G401 (cell line): ENCODE data around the gene MAP2K1. TPM values are rescaled to one million over a fixed set of nuclear protein-coding genes. Genes with fewer than 3 reads are reported as not detected.
A peak's percentile ranks its signal among the peaks of the same experiment; 100 is the strongest.
"Not testable (repeated sequence)": the region's sequence is repeated elsewhere in the genome, so short reads cannot be mapped to it uniquely, and the experiment has no call there.

Experiments
- DNase-seq: peaks from one replicate; pipeline ENCODE4 v3.0.0-alpha.2; 2015; ENCODE audit warnings: low spot score
- in situ Hi-C: cut with HindIII; loops from 2 replicates; pipeline ENCODE4 v1.10.0; 2016; ENCODE audit warnings: low sequenced_read_pairs, mixed read lengths
- total RNA-seq: library from RNA; depleted of rRNA; stranded (reverse); fragments of >200 nt; shearing (Covaris generic); gene quantifications from 2 replicates; pipeline ENCODE4 v1.2.3, GENCODE V29; 2014

MAP2K1 gene
- total RNA-seq, 1 experiment from 2014 or later, result 13.9 TPM

- DNase-seq, in situ Hi-C loops: not testable (repeated sequence)
Measured at GRCh38 chr15:66465294-66465693, 78.6 kb downstream of the MAP2K1 start.

GRCh38 chr15:66467162-66468040 is 80.7 kb downstream of the MAP2K1 start:
- in situ Hi-C loops, DNase-seq: not testable (repeated sequence)

- in situ Hi-C loops, DNase-seq: not testable (repeated sequence)
Measured at GRCh38 chr15:66470825-66471224, 84.1 kb downstream of the MAP2K1 start.

- no peak for DNase-seq
- in situ Hi-C loops, result no loop called here
Measured at GRCh38 chr15:66472176-66472999, 85.7 kb downstream of the MAP2K1 start.

GRCh38 chr15:66474135-66474534 is 87.4 kb downstream of the MAP2K1 start:
- no peak for DNase-seq
- in situ Hi-C loops, result no loop called here

GRCh38 chr15:66474963-66475362 is 88.3 kb downstream of the MAP2K1 start:
- DNase-seq, result no peak
- in situ Hi-C loops, result no loop called here

- no peak for DNase-seq
- in situ Hi-C loops, result no loop called here
Measured at GRCh38 chr15:66476535-66476934, 89.8 kb downstream of the MAP2K1 start.

GRCh38 chr15:66477011-66477410 is 90.3 kb downstream of the MAP2K1 start:
- in situ Hi-C loops, result no loop called here
- peak; percentile 59 for DNase-seq

- no peak for DNase-seq
- in situ Hi-C loops, result no loop called here
Measured at GRCh38 chr15:66480267-66480666, 93.6 kb downstream of the MAP2K1 start.

GRCh38 chr15:66481107-66481856 is 94.6 kb downstream of the MAP2K1 start:
- in situ Hi-C loops, result no loop called here
- DNase-seq, result no peak

GRCh38 chr15:66482539-66482938 is 95.8 kb downstream of the MAP2K1 start:
- in situ Hi-C loops, result no loop called here

GRCh38 chr15:66483131-66483566 is 96.4 kb downstream of the MAP2K1 start:
- in situ Hi-C loops, result no loop called here
- no peak for DNase-seq

More at GRCh38 chr15:66482539-66482938, 95.8 kb downstream of the MAP2K1 start:
- no peak for DNase-seq

GRCh38 chr15:66484539-66485112 is 97.9 kb downstream of the MAP2K1 start:
- no peak for DNase-seq
- in situ Hi-C loops, result no loop called here

- in situ Hi-C loops, result no loop called here
- DNase-seq, result no peak
Measured at GRCh38 chr15:66486887-66487286, 100.2 kb downstream of the MAP2K1 start.

- in situ Hi-C loops, result no loop called here
- DNase-seq, result no peak
Measured at GRCh38 chr15:66488525-66488924, 101.8 kb downstream of the MAP2K1 start.

GRCh38 chr15:66489179-66489791 is 102.6 kb downstream of the MAP2K1 start:
- in situ Hi-C loops, result no loop called here

GRCh38 chr15:66491846-66492245 is 105.1 kb downstream of the MAP2K1 start:
- in situ Hi-C loops, result loop anchor here (10.0 kb wide), 1 partner anchor 177 kb away; no protein-coding TSS in a partner anchor

More at GRCh38 chr15:66489179-66489791, 102.6 kb downstream of the MAP2K1 start:
- no peak for DNase-seq

GRCh38 chr15:66494262-66494661 is 107.5 kb downstream of the MAP2K1 start:
- in situ Hi-C loops, result loop anchor here (10.0 kb wide), 1 partner anchor 179 kb away; no protein-coding TSS in a partner anchor
- DNase-seq, result no peak

More at GRCh38 chr15:66491846-66492245, 105.1 kb downstream of the MAP2K1 start:
- DNase-seq, result no peak
